ENCODE data around the gene TSPAN31.

The TSPAN31 gene

GRCh38 chr12:57736741-57737466 is 7.9 kb upstream of the TSPAN31 start:
- DNase-seq = no peak

DNA sequence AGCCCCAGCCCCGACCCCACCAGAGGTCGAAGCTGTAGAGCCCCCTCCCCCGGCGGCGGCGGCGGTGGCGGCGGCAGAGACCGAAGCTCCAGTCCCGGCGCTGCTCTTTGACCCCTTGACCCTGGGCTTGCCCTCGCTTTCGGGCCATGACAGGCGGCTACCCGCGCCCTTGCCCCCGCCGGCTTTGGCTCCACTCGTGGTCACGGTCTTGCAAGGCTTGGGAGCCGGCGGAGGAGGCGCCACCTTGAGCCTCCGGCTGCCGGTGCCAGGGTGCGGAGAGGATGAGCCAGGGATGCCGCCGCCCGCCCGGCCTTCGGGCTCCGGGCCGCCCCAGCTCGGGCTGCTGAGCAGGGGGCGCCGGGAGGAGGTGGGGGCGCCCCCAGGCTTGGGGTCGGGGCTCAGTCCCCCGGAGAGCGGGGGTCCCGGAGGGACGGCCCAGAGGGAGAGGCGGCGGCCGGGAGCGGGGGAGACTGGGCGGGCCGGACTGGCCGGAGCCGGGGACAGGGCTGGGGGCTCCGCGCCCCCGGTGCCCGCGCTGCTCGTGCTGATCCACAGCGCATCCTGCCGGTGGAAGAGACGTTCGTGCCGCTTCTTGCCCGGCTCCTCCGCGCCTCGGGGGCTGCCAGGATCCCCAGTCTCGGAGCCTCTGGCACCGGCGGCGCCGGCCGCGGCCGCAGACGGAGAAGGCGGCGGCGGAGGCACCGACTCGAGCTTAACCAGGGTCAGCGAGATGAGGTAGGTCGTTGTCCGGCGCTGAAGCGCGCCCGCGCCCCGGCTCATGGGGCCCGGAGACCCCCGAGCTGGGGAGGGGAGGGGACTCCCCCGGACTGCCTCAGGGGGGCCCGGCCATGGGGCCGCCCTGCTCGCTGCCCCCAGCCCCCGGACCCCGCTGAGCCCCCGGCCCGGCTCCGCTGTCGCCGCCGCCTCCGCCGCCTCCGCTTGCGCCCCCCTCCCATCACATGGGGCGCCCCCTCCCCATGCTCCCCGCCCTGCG is 7.1 kb upstream of the TSPAN31 start:
- DNase-seq = no peak

DNA sequence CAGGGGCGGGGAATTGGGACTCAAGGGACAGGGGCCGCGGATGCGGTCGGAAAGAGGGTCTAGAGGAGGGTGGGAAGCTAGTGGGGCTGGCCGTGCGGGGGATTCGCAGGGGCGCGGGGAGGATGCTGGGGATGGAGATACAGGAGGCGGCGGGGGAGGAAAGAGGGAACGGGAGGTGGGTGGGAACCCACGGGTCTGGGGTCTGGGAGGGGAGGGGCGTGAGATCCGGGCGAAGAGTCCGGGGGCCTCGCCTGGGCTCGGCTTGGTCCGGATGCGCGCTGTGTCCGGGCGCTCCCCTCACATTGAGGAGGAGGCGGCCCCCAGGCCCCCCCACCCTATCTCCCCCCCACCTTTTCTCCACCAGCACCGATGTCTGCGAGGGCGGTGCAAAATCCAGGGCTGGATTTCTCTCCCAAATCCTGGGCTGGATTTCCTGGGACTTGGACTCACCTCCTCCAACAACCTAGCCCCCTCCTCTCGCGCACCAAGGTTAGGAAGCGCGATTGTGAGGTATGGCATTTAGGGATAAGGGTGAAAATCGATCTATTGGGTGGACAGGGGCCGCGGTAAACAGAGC is 6.1 kb upstream of the TSPAN31 start, which contains the start of gene AGAP2:
AGAP2 (minus strand) TSS at position 82 of the 577 bp plus-strand sequence. CDS start 496 bp downstream, outside the sequence.
- DNase-seq = no peak

DNA sequence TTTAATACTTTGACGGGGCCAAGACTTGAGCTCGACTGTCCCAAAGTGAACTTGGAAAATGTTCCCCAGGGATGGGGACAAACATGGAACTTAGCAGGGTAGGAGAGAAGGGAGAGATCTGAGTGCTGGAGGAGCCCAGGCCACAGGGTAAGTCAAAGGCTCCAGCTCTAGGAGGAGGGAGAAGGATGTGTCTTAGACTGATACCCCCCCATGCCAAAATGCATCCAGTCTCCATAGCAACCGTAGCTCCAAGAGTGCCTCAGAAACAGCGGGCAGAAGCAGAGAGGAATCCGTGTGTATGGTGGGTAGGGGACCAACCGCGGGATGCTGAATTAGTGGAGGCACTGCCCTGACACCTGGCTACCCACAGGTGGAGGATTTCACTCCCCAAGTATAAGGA is 5.5 kb upstream of the TSPAN31 start:
- DNase-seq = no peak

- no peak for DNase-seq
Measured at GRCh38 chr12:57739914-57740538, 4.8 kb upstream of the TSPAN31 start.

- peak; percentile 72 for DNase-seq
Measured at GRCh38 chr12:57740656-57741412, 4.0 kb upstream of the TSPAN31 start.

DNA sequence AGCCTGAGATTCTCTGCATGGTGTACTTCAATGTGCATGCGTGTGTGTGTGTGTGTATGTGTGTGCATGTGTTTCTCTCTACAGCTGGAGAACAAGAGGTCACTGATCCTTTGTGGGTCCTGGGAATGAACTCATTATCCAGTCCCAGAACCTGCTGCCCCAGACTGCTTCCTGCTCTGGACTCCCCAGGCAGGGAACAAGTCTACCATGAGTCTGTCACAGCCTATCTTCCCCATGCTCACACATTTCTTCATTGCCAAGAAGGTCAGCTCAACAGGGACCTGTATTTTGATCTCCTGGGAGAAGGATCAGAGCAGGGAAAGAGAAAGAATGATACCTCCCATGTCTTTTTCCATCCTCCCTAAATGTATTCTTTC is 3.4 kb upstream of the TSPAN31 start:
- no peak for DNase-seq

- DNase-seq = peak; percentile 74
Measured at GRCh38 chr12:57741844-57742738, 2.7 kb upstream of the TSPAN31 start.

GRCh38 chr12:57743769-57744168 is 1.1 kb upstream of the TSPAN31 start:
- no peak for DNase-seq

GRCh38 chr12:57744194-57744776 is 554 bp upstream of the TSPAN31 start:
- peak; percentile 64 for DNase-seq

GRCh38 chr12:57745485-57745881 is 644 bp downstream of the TSPAN31 start:
- no peak for DNase-seq

DNA sequence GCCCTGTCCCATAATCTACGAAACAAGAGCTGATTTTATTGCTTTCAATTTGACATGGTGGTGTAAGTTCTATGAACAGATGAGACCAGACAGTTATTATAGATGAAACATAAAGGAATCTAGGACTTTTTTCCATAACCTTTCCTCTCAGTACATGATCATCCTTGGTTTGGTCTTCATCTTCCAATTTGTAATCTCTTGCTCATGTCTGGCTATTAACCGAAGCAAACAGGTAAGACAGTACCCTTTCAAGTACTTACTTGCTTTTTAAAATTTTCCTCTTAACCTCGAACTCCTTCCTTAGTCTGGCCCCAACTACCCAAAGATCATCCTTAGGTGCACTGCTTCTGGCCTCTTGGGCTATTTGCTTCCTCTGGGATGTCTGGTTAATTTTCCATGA is 1.2 kb downstream of the TSPAN31 start:
- no peak for DNase-seq

DNA sequence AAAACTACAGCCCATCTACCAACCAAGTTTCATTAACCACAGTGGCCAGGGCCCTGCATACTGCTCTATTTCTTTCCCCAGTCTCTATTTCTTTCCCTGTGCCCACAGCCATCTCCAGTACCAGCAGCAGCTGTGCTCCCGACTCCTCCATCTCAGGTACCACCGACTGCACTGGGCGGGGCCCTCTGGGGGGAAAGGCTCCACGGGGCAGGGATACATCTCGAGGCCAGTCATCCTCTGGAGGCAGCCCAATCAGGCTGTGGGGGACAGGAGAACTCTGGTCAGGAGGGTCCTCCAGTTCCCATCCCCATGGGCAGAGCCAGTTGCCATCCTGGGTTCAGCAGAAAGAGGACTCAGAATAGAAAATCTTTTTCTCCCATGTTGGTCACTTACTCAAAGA is 4.2 kb downstream of the TSPAN31 start:
- no peak for DNase-seq

- no peak for DNase-seq
Measured at GRCh38 chr12:57750561-57751431, 6.0 kb downstream of the TSPAN31 start.

- DNase-seq = no peak
Measured at GRCh38 chr12:57751432-57751787, 6.6 kb downstream of the TSPAN31 start.

DNA sequence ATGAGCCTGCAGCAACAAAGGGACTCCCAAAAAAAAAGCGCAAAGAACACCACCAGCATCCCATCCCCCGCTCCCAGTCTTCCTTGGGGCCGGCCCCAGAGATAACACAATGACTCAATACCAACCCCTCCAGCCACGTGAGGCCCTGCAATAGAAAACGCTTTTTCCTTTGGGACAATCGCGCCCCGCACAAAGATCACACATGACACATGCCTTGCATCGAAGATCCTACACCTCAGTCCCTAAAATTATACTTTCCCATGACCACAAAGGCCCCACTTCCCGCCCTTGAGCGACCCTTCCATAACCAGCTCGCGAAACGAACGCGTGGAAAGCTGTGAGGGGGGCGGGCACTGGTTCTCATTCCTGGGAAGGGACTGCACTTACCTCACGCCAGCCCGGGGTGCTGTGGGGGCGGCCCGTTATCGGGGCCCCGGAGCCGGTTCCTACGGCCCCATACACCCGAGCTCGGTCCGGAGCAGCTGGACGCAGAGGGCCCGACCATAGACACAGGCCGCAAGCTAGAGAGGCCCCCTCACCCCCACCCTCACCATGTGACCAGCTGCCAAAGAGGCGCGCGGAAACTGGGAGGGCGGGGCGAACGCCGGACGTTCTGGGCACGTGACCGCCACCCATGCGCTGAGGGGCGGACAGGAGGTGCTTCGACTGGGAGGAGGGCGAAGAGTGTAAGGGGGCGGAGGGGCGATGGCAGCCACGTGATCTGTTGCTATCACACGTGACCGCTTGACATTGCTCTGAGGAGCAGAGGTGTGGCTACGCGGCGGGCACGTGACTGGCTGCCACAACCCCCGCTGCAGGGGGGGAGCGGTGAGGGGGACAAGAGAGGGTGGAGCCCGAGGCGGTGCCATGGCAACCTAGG is 7.2 kb downstream of the TSPAN31 start, which contains the start of gene CDK4:
CDK4 (minus strand) TSS at position 523 of the 880 bp plus-strand sequence. CDS start 593 bp downstream, outside the sequence.
- DNase-seq = peak; percentile 97

GRCh38 chr12:57752668-57753000 is 7.8 kb downstream of the TSPAN31 start:
- no peak for DNase-seq

DNA sequence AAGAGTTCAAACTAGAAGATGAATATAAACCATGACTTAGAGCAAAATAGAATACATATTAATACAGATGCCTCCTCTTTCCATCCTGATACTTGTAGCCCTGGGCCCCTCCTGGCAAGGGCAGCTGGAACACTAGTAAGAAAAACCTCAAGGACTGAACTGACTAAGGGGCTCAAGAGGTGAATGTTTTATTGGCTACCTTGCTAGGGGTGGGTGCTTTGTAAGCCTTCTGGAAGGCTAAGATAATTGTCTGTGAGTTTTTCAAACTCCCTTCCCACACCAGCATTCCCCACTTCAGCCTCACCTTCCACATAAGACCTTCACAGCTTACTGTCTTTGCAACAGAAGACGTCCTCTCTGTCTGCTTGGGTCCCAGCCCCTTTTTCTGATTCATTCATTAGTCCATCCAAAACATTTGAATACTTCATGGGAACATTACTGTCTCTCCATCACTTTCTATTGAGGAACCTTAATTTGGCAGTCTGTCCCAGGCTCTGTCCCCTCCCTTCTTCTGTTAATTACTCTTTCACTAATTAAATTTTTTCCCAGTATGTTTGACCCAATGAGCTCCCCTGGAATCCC is 9.0 kb downstream of the TSPAN31 start:
- no peak for DNase-seq

Data from activated CD8-positive, alpha-beta memory T cell treated with anti-CD3 and anti-CD28 coated beads, Interleukin-2, amount 50 U/mL, for 4 hours (primary cell).